HG03354 (cell line): ENCODE measurements around the gene AFDN.

Experiments used
- ATAC-seq: cut with Tn5 transposase; IDR thresholded peaks from one replicate; pipeline ENCODE4 v1.9.1; 2021; ENCODE audit warnings: mild to moderate bottlenecking; ENCODE audit not compliant: unreplicated experiment, poor library complexity, severe bottlenecking

AFDN gene

DNA sequence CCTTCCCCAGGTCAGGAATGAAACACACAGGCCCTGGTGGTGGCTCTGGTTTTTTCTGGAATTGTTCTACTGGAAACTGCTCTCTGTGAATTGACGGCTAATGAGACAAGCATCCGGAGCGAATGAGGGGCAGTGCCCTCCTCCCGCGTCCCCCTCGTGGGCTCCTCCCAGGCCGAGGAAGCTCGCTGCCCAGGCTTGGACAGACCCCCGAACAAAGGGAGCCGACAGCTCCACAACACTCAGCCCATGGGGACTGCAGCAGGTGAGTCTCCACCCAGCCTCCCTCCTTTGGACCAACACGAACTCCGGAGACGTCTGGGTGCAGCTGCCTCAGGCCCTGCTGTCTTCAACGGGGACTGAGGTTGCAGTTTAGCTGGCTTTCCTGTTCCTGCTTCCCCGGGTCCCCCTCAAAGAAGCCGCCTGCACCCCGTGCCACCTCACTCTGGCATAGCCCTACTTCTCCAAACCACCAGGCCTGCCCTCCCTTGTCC lies 31.3 kb upstream of the AFDN start:
- no peak for ATAC-seq

DNA sequence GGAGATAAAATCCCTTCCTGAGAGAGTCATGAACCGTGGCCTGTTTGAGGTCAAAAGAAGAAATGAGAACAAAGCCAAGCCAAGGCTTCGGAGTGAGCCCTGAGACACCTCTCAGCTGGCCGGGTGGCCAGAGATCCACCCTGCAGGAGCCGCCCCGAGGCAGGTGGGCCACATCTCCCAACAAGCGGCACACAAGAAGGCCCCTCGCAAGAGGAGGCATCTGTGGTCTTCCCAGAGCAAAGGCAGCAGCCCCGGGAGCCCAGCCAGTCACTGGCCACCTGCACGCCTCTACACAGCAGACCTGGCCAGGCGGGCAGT lies 30.9 kb upstream of the AFDN start:
- no peak for ATAC-seq

DNA sequence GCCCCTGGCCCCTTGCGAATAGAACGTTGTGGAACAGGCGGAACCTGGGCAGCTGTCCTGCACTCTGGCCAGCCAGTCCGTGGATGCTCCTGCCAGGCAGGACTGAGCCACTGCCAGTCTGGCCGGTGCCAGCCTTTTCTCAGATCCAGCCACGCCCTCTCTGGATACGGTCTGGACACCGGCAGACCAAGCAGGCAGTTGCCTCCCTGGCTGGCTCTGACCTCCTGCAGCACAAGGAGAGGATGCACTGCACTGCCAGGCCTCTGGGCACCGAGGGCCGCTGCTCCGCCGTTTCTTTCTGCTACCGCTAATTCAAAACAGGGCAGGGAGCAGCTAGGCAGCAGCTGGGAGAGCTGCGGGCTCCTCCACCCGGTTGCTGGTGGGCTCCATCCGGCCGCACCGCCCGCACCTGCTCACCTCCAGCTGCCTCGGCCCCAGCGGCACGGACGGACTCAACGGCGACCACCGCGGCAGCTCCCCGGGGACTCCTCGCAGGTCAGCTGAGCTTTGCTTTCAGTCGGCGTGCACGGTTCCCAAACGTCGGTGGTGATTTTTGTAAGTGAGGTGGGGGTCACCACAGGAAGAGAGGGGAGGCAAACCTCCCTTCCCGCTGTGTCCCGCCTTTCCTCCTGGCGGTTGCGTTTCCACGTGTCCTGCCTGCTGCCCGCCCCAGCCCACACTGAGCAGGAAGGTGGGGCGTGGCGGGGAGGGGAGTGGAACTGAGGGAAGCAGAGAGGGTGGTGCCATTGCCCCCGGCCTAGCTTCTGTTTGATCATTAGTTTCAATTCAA lies 30.3 kb upstream of the AFDN start:
- ATAC-seq = peak; percentile 40

DNA sequence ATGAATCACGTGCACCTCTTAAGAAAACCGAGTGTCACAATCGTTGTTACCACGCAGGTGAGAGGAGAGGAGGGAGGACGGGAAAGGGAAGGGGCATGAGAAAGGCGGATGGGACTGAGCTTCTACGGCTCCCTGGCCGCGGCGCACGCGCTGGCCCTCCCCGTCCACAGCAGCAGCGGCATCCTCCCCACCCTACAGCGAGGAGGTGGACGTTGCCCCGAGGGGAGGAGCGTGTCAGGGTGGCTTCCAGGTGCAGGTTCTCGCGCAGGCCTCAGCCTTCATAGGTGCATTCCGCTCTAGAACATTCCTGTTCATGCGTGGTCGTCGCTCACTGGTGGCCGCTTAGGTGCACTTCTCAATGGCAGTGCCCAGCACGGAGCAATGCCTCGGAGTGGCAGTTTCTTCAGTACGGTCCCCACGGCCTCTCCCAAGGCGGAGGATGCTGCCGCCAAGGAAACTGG lies 29.7 kb upstream of the AFDN start:
- no peak for ATAC-seq

DNA sequence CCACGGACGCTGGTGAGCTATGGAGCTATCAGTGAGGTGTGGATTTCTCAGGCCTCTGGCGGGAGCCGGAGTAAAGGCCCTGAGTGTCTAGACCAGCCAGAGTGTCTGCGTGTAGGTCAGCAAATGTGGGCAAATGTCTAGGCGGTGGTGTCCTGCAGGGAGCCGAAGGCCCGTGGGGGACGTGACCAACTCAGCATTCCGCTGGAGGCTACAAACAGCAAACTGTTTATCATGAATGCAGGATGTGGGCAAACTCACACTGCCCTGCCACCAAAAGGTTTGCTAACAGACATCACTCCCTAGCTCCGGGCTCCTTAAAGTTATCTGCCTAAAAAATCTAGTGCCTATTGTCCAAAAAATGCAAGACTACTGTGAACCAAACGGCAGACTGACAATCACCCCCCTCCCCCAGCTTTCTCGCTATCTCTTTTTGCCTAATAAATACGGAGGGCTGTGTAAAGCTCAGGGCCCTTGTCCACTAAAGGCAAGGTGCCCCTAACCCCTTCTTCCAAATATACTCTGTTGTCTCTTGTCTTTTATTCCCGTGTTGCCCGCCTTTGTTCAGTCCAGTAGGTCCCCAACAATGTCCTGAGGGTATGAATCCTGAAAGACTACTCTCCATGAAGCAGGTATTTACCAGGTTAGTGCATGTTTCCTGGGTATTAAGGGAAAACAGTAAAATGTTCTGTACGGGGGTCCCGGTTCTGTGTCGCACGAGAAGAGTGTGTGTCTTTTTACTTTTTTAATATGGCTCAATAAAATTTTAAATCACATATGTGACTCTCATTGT lies 29.0 kb upstream of the AFDN start:
- no peak for ATAC-seq

- ATAC-seq = no peak
Measured at GRCh38 chr6:167798453-167798852, 28.3 kb upstream of the AFDN start.

DNA sequence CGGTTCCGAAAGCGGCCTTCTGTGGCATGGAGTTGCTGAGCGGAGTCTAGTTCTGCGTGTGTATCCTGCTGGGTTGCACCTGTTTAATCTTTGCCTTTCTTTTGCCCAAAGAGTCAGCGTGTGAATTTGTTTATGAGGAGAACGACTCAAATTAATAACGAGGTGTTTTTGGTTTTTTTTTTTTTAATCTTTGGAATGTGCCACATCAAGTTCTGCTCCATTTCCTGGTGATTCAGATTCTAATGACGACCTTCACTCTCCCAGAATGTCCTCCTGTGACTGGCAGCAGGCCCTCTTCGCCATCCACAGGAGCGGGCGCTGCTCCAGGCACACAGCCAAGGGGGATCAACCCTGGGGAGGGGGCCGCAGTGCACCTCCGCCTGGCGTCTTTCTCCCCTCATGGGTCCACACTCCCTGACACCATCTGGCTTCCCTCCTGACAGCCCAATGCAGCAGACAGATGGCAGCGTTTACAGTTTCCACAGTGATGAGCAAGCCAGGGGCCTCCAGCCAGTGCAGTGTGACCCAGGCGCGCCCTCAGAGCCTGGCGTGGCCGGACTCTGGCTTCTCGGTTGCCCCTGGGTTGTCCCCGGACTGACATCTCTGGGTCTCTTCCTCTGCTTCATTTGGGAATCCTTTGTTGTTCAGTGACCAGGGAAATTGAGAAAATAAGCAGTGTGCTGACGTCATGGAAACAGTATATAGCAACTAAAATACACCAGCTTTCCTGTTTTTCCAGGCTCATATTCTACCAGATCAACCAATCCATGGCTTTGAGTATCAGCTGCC lies 27.5 kb upstream of the AFDN start:
- ATAC-seq = no peak

- no peak for ATAC-seq
Measured at GRCh38 chr6:167800549-167800948, 26.2 kb upstream of the AFDN start.

GRCh38 chr6:167801263-167801662 lies 25.4 kb upstream of the AFDN start:
- ATAC-seq = no peak

DNA sequence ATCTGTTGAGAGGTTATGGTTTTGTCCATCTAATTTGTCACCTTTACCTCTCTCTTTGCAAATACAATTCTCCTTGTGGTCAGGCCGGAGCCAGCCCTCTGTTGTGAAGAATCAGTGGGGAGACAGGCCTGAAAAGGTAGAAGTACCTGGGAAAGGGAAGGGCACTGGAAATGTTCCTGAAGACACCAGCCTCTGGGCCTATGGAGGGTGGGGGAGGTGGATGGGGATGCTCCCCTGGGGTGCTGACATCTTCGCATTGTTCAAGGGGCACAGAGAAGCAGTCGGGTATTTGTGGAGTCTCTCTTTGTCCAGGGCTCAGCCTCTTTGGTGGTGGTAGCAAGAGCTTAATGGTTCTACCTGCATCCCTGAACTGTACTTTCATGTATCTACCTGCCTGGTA lies 24.4 kb upstream of the AFDN start:
- ATAC-seq = no peak

- no peak for ATAC-seq
Measured at GRCh38 chr6:167803816-167804215, 22.9 kb upstream of the AFDN start.

DNA sequence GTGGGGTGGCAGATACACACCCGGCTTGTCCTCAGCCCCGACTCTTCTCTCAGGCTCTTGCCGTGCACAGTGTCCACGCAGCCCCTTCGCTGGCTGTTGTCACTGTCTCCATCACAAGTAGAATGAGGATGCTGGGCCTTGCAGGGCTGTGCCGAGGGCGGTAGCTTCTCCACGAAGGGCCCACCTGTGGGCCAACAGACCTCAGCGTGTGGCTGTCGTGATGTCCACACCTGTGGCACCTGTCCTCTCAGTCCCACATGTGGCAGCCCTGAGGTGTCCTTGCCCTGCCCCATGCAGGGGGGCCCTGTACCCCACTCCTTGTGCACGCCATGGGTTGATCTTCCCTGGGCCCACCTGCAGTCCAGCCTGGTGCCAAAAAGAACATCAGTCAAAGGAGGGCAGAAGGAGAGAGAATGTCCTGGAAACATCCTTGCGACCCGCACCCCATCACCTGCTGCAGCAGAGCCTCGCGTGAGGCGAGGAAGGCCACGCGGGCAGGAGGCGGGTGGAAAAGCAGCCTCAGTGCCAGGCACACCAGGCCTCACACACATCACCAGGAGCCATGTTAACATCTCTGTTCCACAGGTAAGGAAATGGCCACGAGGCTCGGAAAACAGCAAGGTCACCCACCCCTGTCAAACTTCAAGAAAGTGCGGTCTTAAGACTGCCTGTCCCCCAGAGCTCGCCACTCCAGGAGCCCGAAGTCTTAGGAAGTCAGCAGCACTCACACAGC lies 22.3 kb upstream of the AFDN start:
- no peak for ATAC-seq

- ATAC-seq = no peak
Measured at GRCh38 chr6:167805349-167806060, 21.2 kb upstream of the AFDN start.

DNA sequence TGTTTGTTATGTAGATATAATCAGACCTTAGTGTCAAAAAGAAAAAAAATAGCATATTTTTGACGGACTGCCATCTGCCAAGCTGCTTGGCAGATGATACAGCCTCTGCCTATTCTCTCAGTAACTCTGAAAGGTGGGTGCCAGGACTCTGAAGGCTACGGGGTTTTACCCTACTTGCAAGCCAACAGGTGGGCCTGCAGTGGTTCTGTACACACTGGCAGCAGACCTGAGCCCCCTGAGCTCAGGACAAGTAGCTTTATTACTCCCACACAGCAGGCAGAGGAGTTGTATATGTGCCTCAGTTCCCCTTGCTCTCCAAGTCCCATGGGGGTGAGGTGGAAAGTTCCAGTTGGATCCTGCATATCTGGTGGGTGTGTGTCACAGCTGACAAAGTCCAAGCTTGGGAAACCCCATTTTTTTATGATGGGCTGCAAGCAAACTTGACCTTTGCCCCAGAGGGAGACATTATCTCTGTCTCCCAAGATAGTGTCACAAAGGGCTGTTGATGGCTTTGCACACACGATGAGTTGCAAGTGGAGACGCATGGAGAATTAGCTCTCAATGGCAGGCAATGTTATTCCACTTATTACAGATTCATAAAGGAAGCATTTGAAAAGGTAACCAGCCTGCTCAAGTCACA lies 20.5 kb upstream of the AFDN start:
- ATAC-seq = no peak

DNA sequence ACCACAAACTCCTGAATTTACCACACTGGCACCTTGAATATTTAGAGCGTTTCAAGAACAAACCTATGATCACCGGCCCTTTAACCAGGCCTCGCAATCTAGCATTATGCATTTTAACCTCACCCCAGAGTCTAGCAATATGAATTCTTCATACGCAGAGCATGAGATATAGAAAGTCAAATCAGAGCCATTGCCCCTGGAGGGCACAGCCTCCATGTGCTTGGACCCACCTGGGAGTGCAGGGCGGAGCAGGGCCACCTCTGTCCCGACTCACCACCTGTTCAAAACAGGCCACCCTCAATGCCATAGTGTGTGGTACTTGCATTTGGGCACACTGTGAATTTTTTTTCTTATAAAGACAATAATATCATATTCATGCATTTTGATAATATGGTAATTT lies 19.5 kb upstream of the AFDN start:
- no peak for ATAC-seq

DNA sequence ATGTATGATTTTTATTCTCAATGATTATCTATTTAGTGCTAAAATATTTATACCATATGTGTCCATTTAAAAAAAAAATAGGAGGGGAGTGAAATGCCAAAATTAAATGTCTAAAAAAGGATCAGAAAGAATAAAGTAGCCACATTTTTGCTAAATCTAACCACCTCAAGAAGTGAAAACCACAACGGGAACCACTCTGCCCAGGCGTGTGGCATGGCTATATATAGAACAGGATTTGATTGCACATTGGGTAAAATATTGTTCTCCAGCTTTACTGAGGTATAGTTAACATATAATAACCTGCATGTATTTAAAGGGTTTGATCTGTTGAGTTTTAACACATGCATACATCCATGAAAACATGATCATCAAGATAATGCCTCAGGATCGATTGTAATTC lies 19.0 kb upstream of the AFDN start:
- ATAC-seq = no peak

GRCh38 chr6:167811040-167811439 lies 15.7 kb upstream of the AFDN start:
- ATAC-seq = no peak

- no peak for ATAC-seq
Measured at GRCh38 chr6:167811442-167812087, 15.1 kb upstream of the AFDN start.
